Measurements from ENCODE around the gene RSPH10B. TPM values are rescaled to one million over a fixed set of nuclear protein-coding genes. Genes with fewer than 3 reads are reported as not detected.
"Not testable (repeated sequence)": the region's sequence is repeated elsewhere in the genome, so short reads cannot be mapped to it uniquely, and the experiment has no call there.

The RSPH10B gene
- polyA plus RNA-seq: not detected

DNA sequence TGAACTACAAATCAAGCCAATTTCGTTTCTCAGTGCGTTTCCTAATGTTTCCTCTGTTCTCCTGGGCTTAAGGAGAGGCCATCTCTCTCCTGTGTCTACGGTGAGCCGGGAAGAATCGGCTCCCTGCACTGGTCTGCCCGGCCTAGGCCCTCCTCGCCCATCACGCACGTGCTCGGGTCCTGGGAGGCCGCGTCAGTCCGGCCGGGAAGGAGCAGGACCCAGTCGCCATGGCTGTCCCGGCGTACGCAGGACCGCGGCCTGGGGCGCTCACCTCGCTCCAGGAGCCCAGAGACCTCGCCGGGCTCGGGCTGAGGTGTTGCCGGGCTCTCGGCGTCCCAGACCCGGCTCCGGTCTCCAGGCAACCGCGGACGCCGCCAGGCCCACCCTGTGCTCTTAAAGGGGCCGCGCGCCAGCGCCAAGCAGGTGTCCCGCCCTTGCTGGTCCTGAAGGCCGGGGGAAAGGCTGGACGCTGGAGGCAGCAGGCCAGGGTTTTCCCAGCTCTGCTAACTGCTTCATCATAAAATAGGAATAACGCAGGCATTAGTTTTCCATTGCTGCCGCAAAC lies at the start of gene RSPH10B:
TSS of gene RSPH10B (minus strand) at position 343 of the 565 bp plus-strand sequence. CDS start 3,573 bp downstream, outside the sequence.
- H3K27me3 Mint-ChIP-seq (ENCODE audit: low read depth in 3 of 3); H3K27ac Mint-ChIP-seq; H3K4me1 Mint-ChIP-seq; H3K36me3 Mint-ChIP-seq; H3K9me3 Mint-ChIP-seq; DNase-seq; H3K4me3 Mint-ChIP-seq: not testable (repeated sequence)

GRCh38 chr7:6016653-6016966 lies 46.1 kb upstream of the RSPH10B start:
- peaks cover 4 to 34% (median 10%) of the 10 kb centered on the region in 3 donors for H3K36me3 Mint-ChIP-seq
- peaks cover 7 to 19% of the 10 kb centered on the region in 2 donors for H3K4me1 Mint-ChIP-seq
- no peak for DNase-seq
- no peaks in the 10 kb centered on the region for H3K9me3 Mint-ChIP-seq
- H3K4me3 Mint-ChIP-seq: no peak overlapping the region
- H3K27me3 Mint-ChIP-seq (ENCODE audit: low read depth in 3 of 3): no peaks in the 10 kb centered on the region
- H3K27ac Mint-ChIP-seq: peak overlapping the region in 1 of 6 donors; percentile 20

- Mint-ChIP-seq H3K36me3 (peaks cover 4 to 29% (median 10%) of the 10 kb centered on the region in 3 donors), H3K4me3 (no peak overlapping the region), H3K4me1 (peaks cover 7 to 22% of the 10 kb centered on the region in 2 donors), H3K9me3 (no peaks in the 10 kb centered on the region), H3K27me3 (ENCODE audit: low read depth in 3 of 3) (no peaks in the 10 kb centered on the region), H3K27ac (peak overlapping the region in 1 of 6 donors; percentile 20)
- no peak for DNase-seq
Observed at GRCh38 chr7:6015917-6016652, 45.6 kb upstream of the RSPH10B start.

GRCh38 chr7:6012355-6013104 lies 42.0 kb upstream of the RSPH10B start:
- Mint-ChIP-seq H3K4me1 (peaks cover 17 to 33% of the 10 kb centered on the region in 2 donors), H3K36me3 (peaks cover 4 to 11% (median 4%) of the 10 kb centered on the region in 3 donors), H3K9me3 (no peaks in the 10 kb centered on the region), H3K27me3 (ENCODE audit: low read depth in 3 of 3) (peaks cover 3 to 7% (median 5%) of the 10 kb centered on the region in 3 donors), H3K4me3 (no peak overlapping the region), H3K27ac (peak overlapping the region in 3 of 6 donors; percentile 0 to 62 (median 20))
- no peak for DNase-seq

DNA sequence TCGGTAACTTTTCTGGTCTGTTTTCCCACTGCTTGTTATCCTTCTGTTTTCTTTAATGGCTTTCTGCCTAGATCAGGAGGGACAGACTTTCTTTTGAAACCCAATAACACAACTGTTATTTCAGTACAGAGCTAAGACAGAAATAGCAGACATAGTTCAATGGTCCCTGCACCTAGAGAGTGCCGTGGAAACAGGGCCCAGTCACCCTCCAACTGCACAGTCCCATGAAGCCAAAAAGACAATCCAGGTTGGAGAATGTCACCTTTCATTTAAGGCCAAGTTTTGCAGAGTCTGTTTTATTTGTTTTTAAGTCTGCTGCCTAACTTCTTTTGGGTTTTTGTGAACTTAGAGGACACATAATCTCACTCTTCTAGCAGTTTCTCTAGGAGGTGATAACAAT lies 41.1 kb upstream of the RSPH10B start:
- Mint-ChIP-seq H3K27me3 (ENCODE audit: low read depth in 3 of 3) (peaks cover 3 to 7% (median 5%) of the 10 kb centered on the region in 3 donors), H3K9me3 (no peaks in the 10 kb centered on the region), H3K4me3 (peak overlapping the region in 1 of 5 donors; percentile 21), H3K27ac (peak overlapping the region in 4 of 6 donors; percentile 20 to 44 (median 28)), H3K36me3 (peaks cover 4 to 5% (median 4%) of the 10 kb centered on the region in 3 donors), H3K4me1 (peaks cover 20 to 37% of the 10 kb centered on the region in 2 donors)
- DNase-seq: no peak

GRCh38 chr7:6010370-6010769 lies 39.9 kb upstream of the RSPH10B start:
- H3K9me3 Mint-ChIP-seq; DNase-seq; H3K36me3 Mint-ChIP-seq; H3K27me3 Mint-ChIP-seq (ENCODE audit: low read depth in 3 of 3): not testable (repeated sequence)
- Mint-ChIP-seq H3K4me1 (peaks cover 20 to 37% of the 10 kb centered on the region in 2 donors), H3K27ac (peak overlapping the region; percentile 27 to 94 (median 79)), H3K4me3 (peak overlapping the region; percentile 66 to 95 (median 94))

GRCh38 chr7:6008668-6009611 lies 38.5 kb upstream of the RSPH10B start, which contains the start of the genes AIMP2 and PMS2:
Gene AIMP2 (plus strand): TSS chr7:6009272. CDS start chr7:6009364, 92 bp downstream.
Gene PMS2 (minus strand): TSS chr7:6009049. CDS start chr7:6009019, 30 bp downstream.
- peaks cover 3 to 7% (median 7%) of the 10 kb centered on the region in 3 donors for H3K27me3 Mint-ChIP-seq (ENCODE audit: low read depth in 3 of 3)
- peaks cover 20 to 37% of the 10 kb centered on the region in 2 donors for H3K4me1 Mint-ChIP-seq
- no peaks in the 10 kb centered on the region for H3K9me3 Mint-ChIP-seq
- DNase-seq: peak; percentile 95 to 96 (median 96)
- H3K27ac Mint-ChIP-seq: peak within 1 kb of the TSS; percentile 85 to 96 (median 94)
- H3K4me3 Mint-ChIP-seq: peak within 1 kb of the TSS; percentile 92 to 98 (median 94)
- peaks cover 0 to 4% (median 0%) of the 10 kb centered on the region in 3 donors for H3K36me3 Mint-ChIP-seq

GRCh38 chr7:6007835-6008590 lies 37.5 kb upstream of the RSPH10B start:
- not testable (repeated sequence) for H3K9me3 Mint-ChIP-seq, H3K36me3 Mint-ChIP-seq

DNA sequence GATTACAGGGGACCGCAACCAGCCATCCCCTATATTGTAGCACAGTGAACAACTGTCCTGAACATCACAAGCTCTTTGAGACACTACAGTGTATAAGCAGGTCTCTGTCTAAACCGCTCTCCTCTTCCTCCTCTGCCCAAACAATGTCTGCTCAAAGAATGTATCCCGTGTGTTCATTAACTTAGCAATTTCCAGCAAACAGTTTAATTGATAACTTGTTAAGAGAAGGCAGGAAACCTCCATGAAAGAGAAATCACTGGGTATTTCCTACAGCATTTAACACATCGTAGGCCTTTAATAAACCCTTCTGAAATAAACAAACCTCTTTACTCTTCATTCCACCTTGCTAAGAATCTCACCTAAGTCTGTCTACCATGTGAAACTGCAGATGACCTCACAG lies 36.9 kb upstream of the RSPH10B start:
- Mint-ChIP-seq H3K4me1 (peaks cover 14 to 30% of the 10 kb centered on the region in 2 donors), H3K27me3 (ENCODE audit: low read depth in 3 of 3) (peaks cover 3 to 7% (median 7%) of the 10 kb centered on the region in 3 donors), H3K4me3 (peak overlapping the region; percentile 33 to 95 (median 69)), H3K27ac (peak overlapping the region in 5 of 6 donors; percentile 13 to 83 (median 30)), H3K9me3 (no peaks in the 10 kb centered on the region), H3K36me3 (peaks cover 0 to 6% (median 2%) of the 10 kb centered on the region in 3 donors)
- DNase-seq: no peak

More at GRCh38 chr7:6007835-6008590, 37.5 kb upstream of the RSPH10B start:
- Mint-ChIP-seq H3K4me1 (peaks cover 19 to 36% of the 10 kb centered on the region in 2 donors), H3K27ac (peak overlapping the region in 3 of 6 donors; percentile 30 to 89 (median 83)), H3K4me3 (peak overlapping the region; percentile 41 to 95 (median 92))
- H3K27me3 Mint-ChIP-seq (ENCODE audit: low read depth in 3 of 3); DNase-seq: not testable (repeated sequence)

GRCh38 chr7:5997210-5997808 lies 26.8 kb upstream of the RSPH10B start:
- Mint-ChIP-seq H3K4me1 (no peaks in the 10 kb centered on the region), H3K27ac (peak overlapping the region in 1 of 6 donors; percentile 46), H3K9me3 (no peaks in the 10 kb centered on the region), H3K36me3 (peaks cover 9 to 31% (median 17%) of the 10 kb centered on the region in 3 donors), H3K27me3 (ENCODE audit: low read depth in 3 of 3) (no peaks in the 10 kb centered on the region), H3K4me3 (no peak overlapping the region)
- DNase-seq: peak; percentile 47 to 64 (median 60)

DNA sequence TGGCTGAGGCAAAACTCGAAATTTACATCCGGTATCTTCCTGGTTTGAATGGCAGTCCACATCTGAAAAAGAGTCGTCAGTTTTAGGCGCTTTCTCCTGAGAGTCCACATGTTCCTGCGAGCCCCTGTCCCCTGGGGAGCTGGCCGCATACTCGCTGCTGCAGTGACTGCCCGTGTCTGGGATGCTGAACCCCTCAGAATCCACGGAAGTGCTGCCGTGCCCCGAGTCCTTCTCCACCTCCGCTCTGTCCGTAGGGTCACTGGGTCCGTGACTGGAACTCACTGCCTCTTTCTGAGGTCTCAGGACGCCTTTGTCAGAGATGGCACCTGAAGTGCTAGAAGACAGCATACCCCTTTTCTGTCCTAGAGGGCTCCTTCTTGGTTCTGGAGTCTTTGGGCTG lies 16.6 kb upstream of the RSPH10B start:
- H3K4me1 Mint-ChIP-seq; DNase-seq; H3K27ac Mint-ChIP-seq; H3K27me3 Mint-ChIP-seq (ENCODE audit: low read depth in 3 of 3); H3K9me3 Mint-ChIP-seq; H3K4me3 Mint-ChIP-seq: not testable (repeated sequence)
- H3K36me3 Mint-ChIP-seq: peaks cover 12 to 34% (median 15%) of the 10 kb centered on the region in 3 donors

Measured in immature natural killer cell (primary cell).